HCT116 (cell line): ENCODE results near the gene RRBP1.

Source experiments
- ATF3 ChIP-seq: IDR thresholded peaks from 2 replicates; pipeline ENCODE4 v1.6.1; 2012
- CTCF ChIP-seq, 3 experiments: fragments of 200-600 bp in 1 of 3; sonication (generic) in 1 of 3; IDR thresholded peaks in 2 of 3; conservative IDR thresholded peaks in 1 of 3; 2 replicates each; pipeline ENCODE4 v1.5.1; 2012 to 2017; ENCODE audit warnings: low read depth in 2 of 3, low read length in 2 of 3, antibody characterized with exemption in 1 of 3, borderline replicate concordance in 1 of 3, control low read depth in 1 of 3, mild to moderate bottlenecking in 1 of 3, mixed read lengths in 1 of 3, mixed run types in 1 of 3, moderate library complexity in 1 of 3; ENCODE audit not compliant: insufficient read depth in 1 of 3
- EZH2phosphoT487 ChIP-seq: fragments of 200-600 bp; IDR thresholded peaks from 2 replicates; pipeline ENCODE4 v1.6.1; 2018; ENCODE audit warnings: antibody characterized with exemption, borderline replicate concordance
- JUND ChIP-seq: IDR thresholded peaks from 2 replicates; pipeline ENCODE4 v1.6.1; 2012
- MAX ChIP-seq: IDR thresholded peaks from 2 replicates; pipeline ENCODE4 v1.6.1; 2012
- POLR2A ChIP-seq: IDR thresholded peaks from 2 replicates; pipeline ENCODE4 v1.7.0; 2011; ENCODE audit warnings: borderline replicate concordance; ENCODE audit not compliant: insufficient read depth, insufficient read length; ENCODE audit errors: extremely low read depth
- RAD21 ChIP-seq: IDR thresholded peaks from 2 replicates; pipeline ENCODE4 v1.6.1; 2012; ENCODE audit warnings: low read depth, mild to moderate bottlenecking
- SP1 ChIP-seq: IDR thresholded peaks from 2 replicates; pipeline ENCODE4 v1.6.1; 2012; ENCODE audit warnings: low read depth
- TCF7L2 ChIP-seq: IDR thresholded peaks from 2 replicates; pipeline ENCODE4 v1.7.0; 2011; ENCODE audit warnings: borderline replicate concordance, inconsistent platforms; ENCODE audit not compliant: insufficient read depth, insufficient read length; ENCODE audit errors: extremely low read depth

- TF ChIP-seq POLR2A (no peak), RAD21 (no peak), JUND (no peak), CTCF (IDR thresholded peaks at IDR 0.05 in 2 of 3, conservative IDR thresholded peaks at IDR 0.05 in 1 of 3; ENCODE audit: borderline replicate concordance in 1 of 3, insufficient read depth in 1 of 3, low read depth in 2 of 3, low read length in 2 of 3) (no peak), ATF3 (no peak), TCF7L2 (no peak), EZH2phosphoT487 (no peak), SP1 (no peak), MAX (no peak)
Measured at GRCh38 chr20:17696287-17696686, 14.2 kb upstream of the RRBP1 start.
